Activated T-cell treated with anti-CD3 and anti-CD28 coated beads, Interleukin-2, amount 50 U/mL, for 72 hours (primary cell): ENCODE data around the gene TLR2. TPM values are rescaled to one million over a fixed set of nuclear protein-coding genes. Genes with fewer than 3 reads are reported as not detected.
"Not testable (repeated sequence)": the region's sequence is repeated elsewhere in the genome, so short reads cannot be mapped to it uniquely, and the experiment has no call there.

ENCODE experiments used
- ATAC-seq, 2 donors: fragments of 150-1000 bp; cut with Tn5 transposase; replicated peaks in 1 of 2; 2 replicates each; pipeline ENCODE4 v1.10.0; 2021; ENCODE audit warnings: moderate library complexity in 2 of 2, mild to moderate bottlenecking in 1 of 2
- DNase-seq, 2 donors: peaks; one replicate each; pipeline ENCODE4 v3.0.0; 2021 to 2022; ENCODE audit warnings: mixed read lengths in 1 of 2
- H3K27ac Mint-ChIP-seq: one replicate; pipeline ENCODE4 v1.8.0; 2022; ENCODE audit warnings: mild to moderate bottlenecking, moderate library complexity, mixed read lengths
- H3K27me3 Mint-ChIP-seq: one replicate; pipeline ENCODE4 v1.8.0; 2022; ENCODE audit warnings: low read depth, mixed read lengths
- H3K36me3 Mint-ChIP-seq, 2 donors: one replicate each; pipeline ENCODE4 v1.8.0; 2022; ENCODE audit warnings: mixed read lengths in 2 of 2, mild to moderate bottlenecking in 1 of 2; ENCODE audit not compliant: insufficient read depth in 2 of 2
- H3K4me1 Mint-ChIP-seq: one replicate; pipeline ENCODE4 v1.8.0; 2022; ENCODE audit warnings: low read depth, mixed read lengths
- H3K4me3 Mint-ChIP-seq, 2 donors: one replicate each; pipeline ENCODE4 v1.8.0; 2022; ENCODE audit warnings: mild to moderate bottlenecking in 2 of 2, mixed read lengths in 2 of 2, moderate library complexity in 2 of 2
- H3K9me3 Mint-ChIP-seq, 2 donors: one replicate each; pipeline ENCODE4 v1.8.0; 2022; ENCODE audit warnings: mixed read lengths in 2 of 2
- total RNA-seq, 2 donors: library from RNA; stranded (reverse); gene quantifications; one replicate each; pipeline ENCODE4 v1.2.3, GENCODE V29; 2022

Gene TLR2
- total RNA-seq, 2 donors from 2014 or later, result 0.70 to 1.4 TPM

GRCh38 chr4:153647975-153648374, 36.1 kb upstream of the TLR2 start:
- Mint-ChIP-seq H3K9me3 (peaks cover 0 to 3% of the 10 kb centered on the region in 2 donors), H3K27me3 (no peaks in the 10 kb centered on the region), H3K4me1 (peaks cover 43% of the 10 kb centered on the region), H3K27ac (peak overlapping the region; percentile 2), H3K4me3 (no peak overlapping the region), H3K36me3 (no peaks in the 10 kb centered on the region)
- ATAC-seq (no peak), DNase-seq (no peak)

- DNase-seq, result peak in 1 of 2 donors; percentile 19
- Mint-ChIP-seq H3K27me3 (no peaks in the 10 kb centered on the region), H3K4me3 (no peak overlapping the region), H3K27ac (no peak overlapping the region), H3K4me1 (peaks cover 37% of the 10 kb centered on the region), H3K36me3 (no peaks in the 10 kb centered on the region), H3K9me3 (peaks cover 0 to 3% of the 10 kb centered on the region in 2 donors)
- peak; percentile 47 to 52 for ATAC-seq
Measured at GRCh38 chr4:153649572-153649991, 34.5 kb upstream of the TLR2 start.

- no peaks in the 10 kb centered on the region for H3K9me3 Mint-ChIP-seq
- peak overlapping the region; percentile 50 to 66 for H3K4me3 Mint-ChIP-seq
- DNase-seq (peak in 1 of 2 donors; percentile 11), ATAC-seq (peak; percentile 20 to 36)
- H3K27me3 Mint-ChIP-seq, result no peaks in the 10 kb centered on the region
- peak overlapping the region; percentile 92 for H3K27ac Mint-ChIP-seq
- H3K4me1 Mint-ChIP-seq, result peaks cover 43% of the 10 kb centered on the region
- H3K36me3 Mint-ChIP-seq, result no peaks in the 10 kb centered on the region
Measured at GRCh38 chr4:153651116-153651515, 33.0 kb upstream of the TLR2 start.

GRCh38 chr4:153651587-153651986, 32.5 kb upstream of the TLR2 start:
- Mint-ChIP-seq H3K36me3 (no peaks in the 10 kb centered on the region), H3K4me1 (peaks cover 43% of the 10 kb centered on the region), H3K4me3 (peak overlapping the region; percentile 50 to 66), H3K9me3 (no peaks in the 10 kb centered on the region), H3K27me3 (no peaks in the 10 kb centered on the region), H3K27ac (peak overlapping the region; percentile 92)
- ATAC-seq (peak; percentile 88 to 92), DNase-seq (peak; percentile 67 to 68)

- H3K4me1 Mint-ChIP-seq, result peaks cover 43% of the 10 kb centered on the region
- H3K9me3 Mint-ChIP-seq, result no peaks in the 10 kb centered on the region
- peak overlapping the region in 1 of 2 donors; percentile 66 for H3K4me3 Mint-ChIP-seq
- peak; percentile 16 to 32 for DNase-seq
- H3K36me3 Mint-ChIP-seq, result no peaks in the 10 kb centered on the region
- peak; percentile 38 to 41 for ATAC-seq
- no peaks in the 10 kb centered on the region for H3K27me3 Mint-ChIP-seq
- peak overlapping the region; percentile 92 for H3K27ac Mint-ChIP-seq
Measured at GRCh38 chr4:153652051-153652784, 31.9 kb upstream of the TLR2 start.

DNA sequence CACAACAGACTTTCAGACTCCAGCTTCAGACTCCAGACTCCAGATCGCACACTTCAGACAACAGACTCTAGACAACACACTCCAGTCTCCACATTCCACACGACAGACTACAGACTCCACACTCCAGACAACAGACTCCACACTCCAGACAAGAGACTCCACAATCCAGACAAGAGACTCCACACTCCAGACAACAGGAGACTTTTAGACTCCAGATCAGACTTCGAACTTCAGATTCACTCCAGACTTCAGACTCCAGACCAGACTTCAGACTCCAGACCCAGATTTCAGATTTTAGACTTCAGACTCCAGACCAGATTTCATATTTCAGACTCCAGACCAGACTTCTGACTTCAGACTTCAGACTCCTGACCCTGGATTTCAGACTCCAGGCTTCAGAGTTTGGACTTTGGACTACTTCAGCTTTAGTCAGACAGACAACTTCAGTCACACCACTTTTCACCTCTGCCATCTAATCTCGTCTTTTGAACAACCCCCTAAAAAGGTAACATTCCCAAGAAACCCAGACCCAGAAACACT, 29.0 kb upstream of the TLR2 start:
- H3K4me3 Mint-ChIP-seq, result no peak overlapping the region
- H3K27me3 Mint-ChIP-seq, result no peaks in the 10 kb centered on the region
- DNase-seq (no peak), ATAC-seq (no peak)
- H3K27ac Mint-ChIP-seq, result no peak overlapping the region
- H3K4me1 Mint-ChIP-seq, result peaks cover 30% of the 10 kb centered on the region
- no peaks in the 10 kb centered on the region for H3K9me3 Mint-ChIP-seq
- H3K36me3 Mint-ChIP-seq, result no peaks in the 10 kb centered on the region

DNA sequence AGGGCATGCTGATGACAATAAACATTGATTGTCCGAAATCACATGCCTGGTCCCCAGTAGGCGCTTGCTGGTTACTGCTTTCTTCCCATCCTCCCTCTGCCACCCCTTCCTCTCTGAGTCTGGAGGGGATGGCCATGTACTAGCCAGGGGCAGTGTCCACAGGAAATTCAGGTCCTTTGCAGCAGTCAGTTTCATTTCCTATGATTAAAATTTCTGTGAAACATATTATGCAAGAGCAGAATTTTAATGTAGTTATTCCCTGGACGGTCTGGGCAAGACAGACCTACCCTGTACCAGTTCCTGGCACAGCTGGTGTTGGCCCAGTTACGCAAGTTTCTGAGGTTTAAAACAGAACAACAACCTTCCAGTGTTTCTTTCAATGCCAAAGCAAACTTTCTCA, 28.2 kb upstream of the TLR2 start:
- no peak for ATAC-seq
- no peaks in the 10 kb centered on the region for H3K27me3 Mint-ChIP-seq
- peaks cover 23% of the 10 kb centered on the region for H3K4me1 Mint-ChIP-seq

GRCh38 chr4:153661215-153661822, 22.8 kb upstream of the TLR2 start:
- peaks cover 0 to 7% of the 10 kb centered on the region in 2 donors for H3K36me3 Mint-ChIP-seq
- no peak overlapping the region for H3K4me3 Mint-ChIP-seq
- H3K9me3 Mint-ChIP-seq, result peaks cover 5 to 10% of the 10 kb centered on the region in 2 donors
- no peaks in the 10 kb centered on the region for H3K4me1 Mint-ChIP-seq
- no peak for ATAC-seq
- no peaks in the 10 kb centered on the region for H3K27me3 Mint-ChIP-seq
- no peak for DNase-seq
- no peak overlapping the region for H3K27ac Mint-ChIP-seq

More for the DNA sequence above, 28.2 kb upstream of the TLR2 start:
- Mint-ChIP-seq H3K4me3 (no peak overlapping the region), H3K36me3 (no peaks in the 10 kb centered on the region), H3K27ac (no peak overlapping the region), H3K9me3 (no peaks in the 10 kb centered on the region)
- no peak for DNase-seq

GRCh38 chr4:153661908-153662307, 22.2 kb upstream of the TLR2 start:
- ATAC-seq (no peak), DNase-seq (no peak)
- Mint-ChIP-seq H3K9me3 (peaks cover 5 to 10% of the 10 kb centered on the region in 2 donors), H3K4me3 (no peak overlapping the region), H3K36me3 (peaks cover 0 to 7% of the 10 kb centered on the region in 2 donors), H3K27me3 (peaks cover under 1% of the 10 kb centered on the region), H3K4me1 (no peaks in the 10 kb centered on the region), H3K27ac (no peak overlapping the region)

DNA sequence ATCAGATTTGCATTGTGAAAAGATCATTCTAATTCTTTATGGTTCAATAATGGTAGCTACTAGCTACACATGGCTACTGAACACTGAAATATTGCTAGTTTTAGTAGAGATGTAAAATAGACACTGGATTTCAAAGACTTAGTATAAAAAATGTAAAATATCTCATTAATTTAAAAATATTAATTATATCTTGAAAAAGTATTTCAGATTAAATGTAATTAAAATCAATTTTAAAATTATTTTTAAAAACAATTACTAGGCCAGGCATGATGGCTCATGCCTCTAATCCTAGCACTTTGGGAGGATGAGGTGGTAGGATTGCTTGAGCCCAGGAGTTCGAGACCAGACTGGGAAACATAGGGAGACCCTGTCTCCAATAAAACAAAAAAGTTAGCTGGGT, 20.4 kb upstream of the TLR2 start:
- H3K36me3 Mint-ChIP-seq, result peaks cover 0 to 7% of the 10 kb centered on the region in 2 donors

DNA sequence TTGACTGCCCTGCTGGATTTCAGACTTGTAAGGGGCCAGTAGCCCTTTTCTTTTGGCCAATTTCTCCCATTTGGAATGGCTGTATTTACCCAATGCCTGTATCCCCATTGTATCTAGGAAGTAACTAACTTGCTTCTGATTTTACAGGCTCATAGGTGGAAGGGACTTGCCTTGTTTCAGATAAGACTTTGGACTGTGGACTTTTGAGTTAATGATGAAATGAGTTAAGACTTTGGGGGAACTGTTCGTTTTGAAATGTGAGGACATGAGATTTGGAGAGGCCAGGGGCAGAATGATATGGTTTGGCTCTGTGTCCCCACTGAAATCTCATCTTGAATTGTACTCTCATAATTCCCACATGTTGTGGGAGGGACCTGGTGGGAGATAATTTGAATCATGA, 17.6 kb upstream of the TLR2 start:
- peaks cover 22% of the 10 kb centered on the region for H3K27me3 Mint-ChIP-seq
- not testable (repeated sequence) for H3K4me3 Mint-ChIP-seq, ATAC-seq, H3K27ac Mint-ChIP-seq, H3K9me3 Mint-ChIP-seq, H3K4me1 Mint-ChIP-seq, DNase-seq, H3K36me3 Mint-ChIP-seq

More for the DNA sequence above, 20.4 kb upstream of the TLR2 start:
- Mint-ChIP-seq H3K27ac (no peak overlapping the region), H3K4me3 (no peak overlapping the region), H3K27me3 (peaks cover 14% of the 10 kb centered on the region), H3K9me3 (peaks cover 5 to 10% of the 10 kb centered on the region in 2 donors), H3K4me1 (no peaks in the 10 kb centered on the region)
- no peak for DNase-seq
- ATAC-seq, result no peak

GRCh38 chr4:153668647-153669046, 15.4 kb upstream of the TLR2 start:
- no peak for ATAC-seq
- no peak for DNase-seq
- H3K27ac Mint-ChIP-seq, result no peak overlapping the region
- no peak overlapping the region for H3K4me3 Mint-ChIP-seq
- no peaks in the 10 kb centered on the region for H3K36me3 Mint-ChIP-seq
- peaks cover 6% of the 10 kb centered on the region for H3K4me1 Mint-ChIP-seq
- H3K27me3 Mint-ChIP-seq, result peaks cover 25% of the 10 kb centered on the region
- no peaks in the 10 kb centered on the region for H3K9me3 Mint-ChIP-seq

DNA sequence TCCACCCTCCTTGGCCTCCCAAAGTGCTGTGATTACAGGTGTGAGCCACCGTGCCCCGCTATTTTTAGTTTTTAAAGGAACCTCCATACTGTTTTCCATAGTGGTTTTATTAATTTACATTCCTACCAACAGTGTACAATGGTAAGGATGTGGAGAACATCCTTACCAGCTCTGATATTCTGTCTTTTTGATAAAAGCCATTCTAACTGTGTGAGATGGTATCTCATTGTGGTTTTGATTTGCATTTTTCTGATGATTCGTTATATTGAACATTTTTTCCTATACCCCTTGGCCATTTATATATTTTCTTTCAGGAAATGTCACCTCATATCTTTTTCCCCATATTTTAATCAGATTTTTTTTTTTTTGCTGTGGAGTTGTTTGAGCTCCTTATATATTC, 14.2 kb upstream of the TLR2 start:
- H3K36me3 Mint-ChIP-seq, result peaks cover 0 to 3% of the 10 kb centered on the region in 2 donors

More for the DNA sequence above, 14.2 kb upstream of the TLR2 start:
- H3K27ac Mint-ChIP-seq, result no peak overlapping the region
- ATAC-seq, result no peak
- no peak overlapping the region for H3K4me3 Mint-ChIP-seq
- DNase-seq, result no peak
- peaks cover 0 to 3% of the 10 kb centered on the region in 2 donors for H3K9me3 Mint-ChIP-seq
- peaks cover 6% of the 10 kb centered on the region for H3K4me1 Mint-ChIP-seq
- H3K27me3 Mint-ChIP-seq, result peaks cover 25% of the 10 kb centered on the region
